Measurements from ENCODE around the gene PHF20.

DNA sequence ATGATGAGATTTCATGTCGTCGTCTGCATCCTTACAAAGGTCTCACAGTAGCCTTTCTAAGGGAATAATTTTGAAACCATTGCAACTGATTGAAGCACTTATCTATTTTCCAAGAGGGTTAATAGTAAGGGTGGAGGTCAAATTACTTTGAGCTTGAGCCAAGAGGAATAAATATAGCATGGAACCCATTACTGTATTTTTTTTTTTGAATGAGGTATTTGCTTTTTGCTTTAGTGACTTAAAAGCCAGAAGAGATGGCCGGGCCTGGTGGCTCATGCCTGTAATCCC lies 104.2 kb downstream of the PHF20 start:
- TF ChIP-seq EP300 (IDR thresholded peaks at IDR 0.05) (no peak), POLR2A (IDR thresholded peaks at IDR 0.05) (no peak), POLR2AphosphoS5 (IDR thresholded peaks at IDR 0.05) (no peak)
- TF ChIP-seq, protein P1, sequence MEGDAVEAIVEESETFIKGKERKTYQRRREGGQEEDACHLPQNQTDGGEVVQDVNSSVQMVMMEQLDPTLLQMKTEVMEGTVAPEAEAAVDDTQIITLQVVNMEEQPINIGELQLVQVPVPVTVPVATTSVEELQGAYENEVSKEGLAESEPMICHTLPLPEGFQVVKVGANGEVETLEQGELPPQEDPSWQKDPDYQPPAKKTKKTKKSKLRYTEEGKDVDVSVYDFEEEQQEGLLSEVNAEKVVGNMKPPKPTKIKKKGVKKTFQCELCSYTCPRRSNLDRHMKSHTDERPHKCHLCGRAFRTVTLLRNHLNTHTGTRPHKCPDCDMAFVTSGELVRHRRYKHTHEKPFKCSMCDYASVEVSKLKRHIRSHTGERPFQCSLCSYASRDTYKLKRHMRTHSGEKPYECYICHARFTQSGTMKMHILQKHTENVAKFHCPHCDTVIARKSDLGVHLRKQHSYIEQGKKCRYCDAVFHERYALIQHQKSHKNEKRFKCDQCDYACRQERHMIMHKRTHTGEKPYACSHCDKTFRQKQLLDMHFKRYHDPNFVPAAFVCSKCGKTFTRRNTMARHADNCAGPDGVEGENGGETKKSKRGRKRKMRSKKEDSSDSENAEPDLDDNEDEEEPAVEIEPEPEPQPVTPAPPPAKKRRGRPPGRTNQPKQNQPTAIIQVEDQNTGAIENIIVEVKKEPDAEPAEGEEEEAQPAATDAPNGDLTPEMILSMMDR (IDR thresholded peaks at IDR 0.05): no peak

Measured in gastroesophageal sphincter (tissue), 3 donors.